ENCODE data around the gene STK33.

STK33 gene
- 0 to 5.5 (median 0.10) reads per million in 17 experiments for total RNA-seq

DNA sequence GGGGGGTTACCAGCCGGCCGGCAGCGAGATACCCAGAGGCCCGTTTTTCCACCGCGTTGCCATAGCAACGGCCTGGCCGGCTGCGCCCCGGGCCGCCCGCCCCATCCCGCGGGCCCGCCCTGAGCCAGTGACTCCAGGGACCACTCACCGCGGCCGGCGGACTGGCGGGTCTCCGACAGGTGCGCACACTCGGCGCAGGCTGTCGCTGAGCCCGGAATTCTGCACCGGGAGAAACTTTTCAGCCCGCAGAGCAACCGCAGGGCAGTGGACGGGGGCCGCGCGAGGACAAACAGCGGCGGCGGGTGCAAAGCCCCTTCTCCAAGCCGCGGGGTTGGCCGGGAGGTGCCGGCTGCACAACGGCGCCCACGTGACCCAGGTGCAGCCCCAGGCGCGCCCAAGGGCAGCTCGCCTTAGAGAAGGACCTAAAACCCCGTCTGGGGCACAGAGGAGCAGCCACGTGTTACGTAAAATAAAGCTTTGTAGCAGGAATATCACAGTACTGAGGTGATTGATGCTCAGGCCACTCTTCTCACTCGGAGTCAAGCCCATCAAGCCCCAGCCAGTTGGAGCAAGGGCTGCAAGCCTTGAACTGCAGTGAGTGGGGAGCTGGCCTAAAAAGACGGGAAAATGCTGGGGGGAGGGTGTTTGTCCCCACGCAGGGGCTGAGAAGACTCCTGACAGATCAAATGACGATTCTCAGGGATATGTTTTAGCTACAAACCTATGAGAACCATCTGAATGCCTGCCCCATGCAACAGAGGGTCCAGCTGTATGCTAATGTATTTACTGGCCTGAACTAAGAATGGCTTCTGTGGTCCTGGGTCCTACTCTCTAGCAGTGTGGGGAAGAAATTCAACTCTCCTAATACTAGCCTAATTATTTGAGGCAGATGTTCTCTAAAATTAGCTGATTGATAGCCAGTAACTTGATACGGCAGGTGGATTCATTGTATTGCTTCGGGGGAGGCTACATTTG, at the start of gene STK33:
Gene STK33, minus strand, starts transcription at position 294 of the 975 bp plus-strand sequence. CDS start 119,323 bp downstream, outside the sequence.
- peak in 1 of 4 experiments; percentile 25 for DNase-seq

DNA sequence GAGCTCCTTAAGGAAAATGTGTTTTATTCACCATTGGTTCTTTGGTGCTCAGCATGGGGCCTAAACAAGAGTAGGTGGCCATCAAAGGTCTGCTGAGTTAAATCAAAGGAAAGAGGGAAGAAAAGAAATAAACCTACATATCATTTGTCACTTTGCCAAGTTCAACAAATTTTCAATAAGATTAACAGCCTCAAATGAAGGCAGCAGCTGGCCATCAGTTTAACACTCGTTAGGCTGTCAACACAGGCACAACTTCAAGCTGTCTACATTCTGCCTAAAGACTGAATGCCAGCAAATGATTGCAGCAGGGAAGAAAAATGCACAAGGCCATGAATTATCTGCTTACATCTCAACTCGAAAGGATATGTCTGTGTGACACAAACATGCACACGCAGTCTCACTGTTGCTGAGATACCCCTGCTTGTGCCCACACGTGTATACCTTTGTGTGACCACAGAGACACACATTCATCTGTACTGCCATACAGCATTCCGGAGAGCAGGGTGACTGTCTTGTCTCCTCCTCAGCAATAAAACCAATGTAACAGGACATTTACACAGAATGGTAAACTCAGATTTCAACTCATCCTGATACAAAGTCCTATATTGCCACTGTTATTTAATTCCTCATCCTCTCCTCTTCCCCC, 48.3 kb upstream of the STK33 start:
- no peak for DNase-seq

DNA sequence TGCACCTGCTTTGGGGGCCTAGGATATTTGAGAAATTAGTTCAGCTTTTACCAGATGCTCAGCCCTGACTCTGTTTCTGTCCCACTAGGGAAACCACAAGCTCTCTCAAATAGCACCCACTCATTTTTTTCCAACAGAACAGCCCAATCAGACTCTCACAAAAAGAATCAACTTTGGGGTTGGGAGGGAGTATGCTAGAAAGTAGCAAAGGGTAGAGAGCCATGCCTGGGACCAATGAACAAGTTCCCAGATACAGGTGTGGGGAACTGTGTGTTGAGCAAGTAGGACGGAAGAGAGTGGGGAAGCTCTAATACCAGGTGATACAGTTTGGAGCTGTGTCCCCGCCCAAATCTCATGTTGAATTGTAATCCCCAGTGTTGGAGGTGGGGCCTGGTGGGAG, 47.3 kb upstream of the STK33 start:
- no peak for DNase-seq

DNA sequence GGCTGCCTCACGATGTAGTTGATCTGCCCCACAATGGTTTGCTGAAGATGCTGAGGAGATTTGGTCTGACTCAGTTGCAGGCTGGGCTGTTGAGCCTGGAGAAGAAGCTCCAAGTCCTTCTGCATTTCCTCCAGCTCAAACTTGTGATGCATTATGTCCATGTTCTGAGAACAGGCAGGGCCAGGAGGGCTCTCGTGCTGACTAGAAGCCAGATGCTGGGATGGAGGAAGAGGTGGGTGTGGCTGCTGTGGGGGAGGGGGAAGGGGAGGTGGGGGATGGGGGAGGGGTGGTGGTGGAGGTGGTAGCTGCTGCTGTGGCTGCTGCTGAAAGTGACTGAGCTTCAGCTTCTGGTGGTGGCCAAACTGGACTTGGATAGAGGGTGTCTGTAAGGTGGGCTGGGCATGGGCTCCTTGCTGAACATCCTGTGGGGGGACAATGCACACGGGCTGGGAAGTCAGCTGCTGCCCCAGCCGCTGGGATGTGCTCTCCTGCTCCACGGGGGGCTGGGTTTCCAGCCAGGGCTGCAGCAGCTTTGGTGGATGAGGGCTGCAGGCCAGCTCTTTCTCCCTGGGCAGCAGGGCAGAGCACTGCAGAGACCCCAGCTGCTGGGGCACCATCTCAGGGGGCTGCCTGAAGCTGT, 46.4 kb upstream of the STK33 start:
- DNase-seq = no peak

DNA sequence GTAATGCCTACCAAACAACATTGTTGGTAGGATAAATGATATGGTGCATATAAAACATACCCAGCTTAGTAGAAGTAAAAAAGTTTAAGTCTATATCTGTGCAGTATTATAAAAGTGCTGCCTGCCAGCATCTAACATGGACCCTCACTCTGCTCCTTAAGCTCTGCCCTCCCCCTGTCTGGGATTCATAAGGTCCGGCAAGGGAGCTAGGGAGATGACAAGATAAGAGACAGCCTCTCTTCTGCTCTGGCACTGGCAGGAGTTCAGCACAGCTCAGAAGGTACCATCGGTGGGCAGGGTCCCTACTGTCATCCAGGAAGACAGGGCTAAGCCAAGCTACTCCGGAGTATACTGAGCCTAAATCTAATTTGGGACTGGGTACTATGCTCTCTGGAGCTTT, 45.6 kb upstream of the STK33 start:
- DNase-seq = no peak

DNA sequence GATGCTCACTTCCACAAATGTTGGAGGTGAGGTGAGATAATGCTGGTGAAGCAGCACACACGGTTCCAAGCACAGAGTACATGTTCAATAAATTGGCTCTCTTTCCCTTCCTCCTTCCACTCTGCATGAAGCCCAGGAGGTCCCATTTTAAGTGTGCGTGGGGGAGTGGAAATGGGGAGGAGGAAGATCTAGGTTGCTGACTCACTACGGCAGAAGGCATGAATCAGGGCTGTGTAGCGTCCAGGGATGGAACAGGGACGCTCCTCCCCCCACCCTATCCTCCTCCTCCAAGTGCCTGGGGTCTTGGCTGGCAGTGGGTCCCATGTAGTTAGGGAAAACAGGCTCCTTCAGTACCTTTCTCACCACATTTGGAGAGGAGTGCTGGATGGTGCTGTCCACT, 44.3 kb upstream of the STK33 start:
- no peak for DNase-seq

DNA sequence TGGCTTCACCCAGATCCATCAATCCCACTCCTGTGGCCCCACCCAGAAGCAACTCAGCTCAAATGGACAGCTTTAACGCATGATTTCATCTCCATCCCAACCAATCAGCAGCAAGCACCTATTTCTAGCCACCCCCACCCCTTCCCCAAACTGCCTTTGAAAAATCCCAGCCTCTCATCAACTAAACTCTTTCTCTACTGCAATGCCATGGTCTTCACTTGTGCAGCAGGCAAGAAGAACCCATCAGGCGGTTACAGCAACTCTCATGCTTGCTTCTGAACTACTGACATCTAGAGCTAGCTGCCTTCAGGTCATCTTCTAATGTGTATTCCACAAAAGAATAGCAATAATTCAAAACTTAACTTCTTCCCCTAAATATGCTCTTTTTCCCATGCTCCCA, 42.1 kb upstream of the STK33 start:
- no peak for DNase-seq

DNA sequence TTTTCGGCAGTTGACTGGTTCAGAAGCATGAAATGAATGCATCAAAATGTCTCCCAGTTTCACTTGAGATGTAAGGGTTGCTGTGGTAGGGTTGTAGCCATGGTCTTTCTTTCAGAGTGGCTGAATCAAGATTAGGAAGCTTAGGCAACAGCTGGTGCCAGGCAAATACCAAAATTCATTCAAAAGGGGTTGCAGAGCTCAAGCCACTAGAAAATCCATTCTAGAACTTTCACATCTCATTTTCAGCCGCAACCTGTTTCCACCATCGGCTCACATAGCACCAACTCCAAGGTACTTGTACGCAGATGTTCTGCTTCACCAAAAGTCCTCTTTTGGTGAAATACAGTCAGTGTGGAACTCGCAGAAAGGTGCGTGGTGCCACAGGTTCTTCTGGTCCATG, 40.5 kb upstream of the STK33 start:
- no peak for DNase-seq

DNA sequence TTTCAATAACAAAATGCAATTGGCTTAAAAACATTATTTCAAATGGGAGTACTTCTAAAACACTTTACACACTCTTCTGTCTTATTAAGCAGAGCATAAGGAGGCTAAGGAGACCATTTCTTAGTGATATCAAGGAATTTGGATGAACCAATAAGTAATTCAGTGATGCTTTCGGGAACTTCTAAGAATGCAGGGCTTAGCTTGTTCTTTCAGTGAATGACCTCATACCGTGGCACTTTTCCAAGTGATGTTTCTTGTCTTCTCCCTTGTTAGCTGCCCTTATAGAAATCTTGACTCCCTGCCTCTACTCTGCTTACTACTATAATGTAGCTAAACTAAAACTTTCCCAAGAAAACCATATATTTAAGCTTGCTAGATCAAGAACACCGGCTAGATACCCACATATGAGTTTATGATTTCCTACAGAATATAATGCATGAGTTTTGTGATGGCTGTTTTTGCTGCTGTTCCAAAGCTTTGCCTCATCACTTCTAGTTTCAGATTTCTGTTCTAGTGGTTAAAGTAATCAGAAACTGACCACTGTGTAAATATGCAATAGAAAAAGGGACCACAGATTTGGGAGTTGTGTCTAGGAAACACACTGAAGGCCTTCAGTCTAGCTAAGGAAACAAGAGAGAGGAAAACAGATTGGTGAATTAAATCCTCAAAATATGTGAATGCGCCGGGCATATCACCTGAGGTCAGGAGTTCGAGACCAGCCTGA, 37.5 kb upstream of the STK33 start:
- no peak for DNase-seq

DNA sequence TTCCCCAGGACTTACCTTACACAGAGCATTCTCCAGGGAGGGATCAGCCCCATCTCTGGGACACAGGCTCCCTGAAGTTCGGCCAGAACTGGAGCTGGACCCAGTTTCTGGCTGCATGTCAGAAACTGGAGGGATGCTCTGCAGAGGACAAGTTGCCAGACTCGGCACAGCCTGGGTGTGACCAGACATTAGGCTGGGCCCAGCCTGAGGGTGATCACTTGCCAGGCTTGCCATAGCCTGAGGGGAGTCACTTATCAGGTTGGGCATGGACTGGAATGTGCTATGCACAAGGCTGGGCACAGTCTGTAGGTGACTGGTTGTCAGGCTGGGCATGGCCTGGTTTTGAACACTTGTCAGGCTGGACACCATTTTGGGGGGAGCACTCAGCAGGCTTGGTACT, 30.7 kb upstream of the STK33 start:
- no peak for DNase-seq

DNA sequence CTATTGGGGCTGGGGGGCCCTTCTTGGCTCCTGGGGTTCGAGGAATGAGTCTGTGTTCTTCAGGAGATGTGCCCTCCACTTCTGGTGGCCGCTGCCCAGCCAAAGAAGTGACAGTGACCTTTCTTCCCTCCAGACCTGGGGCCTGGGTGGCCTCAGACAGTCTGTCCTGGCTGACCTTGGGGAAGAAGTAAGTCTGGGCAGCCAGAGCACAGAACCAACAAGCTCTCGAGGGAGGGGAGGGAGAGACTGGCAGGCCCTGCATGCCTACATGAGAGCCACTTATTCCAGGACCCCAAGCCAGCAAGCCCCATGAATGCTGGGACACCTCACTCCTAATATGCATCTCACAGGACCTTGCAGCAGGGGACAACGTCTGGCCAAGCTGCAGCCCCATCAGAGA, 27.1 kb upstream of the STK33 start:
- no peak for DNase-seq

DNA sequence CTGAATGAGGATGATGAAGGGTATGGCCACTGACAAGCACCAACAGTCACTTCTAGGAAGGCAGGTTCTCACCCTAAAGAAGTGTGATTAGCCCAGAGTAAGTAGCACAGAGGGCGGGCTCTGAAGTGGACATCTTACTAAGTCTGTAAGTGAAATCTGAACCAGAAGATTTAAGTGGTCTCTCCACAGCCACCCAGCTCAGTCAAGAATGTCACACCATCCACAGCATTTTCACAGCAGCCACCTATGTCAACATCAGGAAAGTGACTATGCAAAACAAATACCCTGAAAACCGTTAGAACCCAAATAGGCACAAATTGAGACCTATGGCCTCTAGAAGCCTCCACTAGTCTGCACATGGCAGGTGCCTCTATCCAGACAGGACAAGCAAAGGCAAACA, 23.0 kb upstream of the STK33 start:
- no peak for DNase-seq

DNA sequence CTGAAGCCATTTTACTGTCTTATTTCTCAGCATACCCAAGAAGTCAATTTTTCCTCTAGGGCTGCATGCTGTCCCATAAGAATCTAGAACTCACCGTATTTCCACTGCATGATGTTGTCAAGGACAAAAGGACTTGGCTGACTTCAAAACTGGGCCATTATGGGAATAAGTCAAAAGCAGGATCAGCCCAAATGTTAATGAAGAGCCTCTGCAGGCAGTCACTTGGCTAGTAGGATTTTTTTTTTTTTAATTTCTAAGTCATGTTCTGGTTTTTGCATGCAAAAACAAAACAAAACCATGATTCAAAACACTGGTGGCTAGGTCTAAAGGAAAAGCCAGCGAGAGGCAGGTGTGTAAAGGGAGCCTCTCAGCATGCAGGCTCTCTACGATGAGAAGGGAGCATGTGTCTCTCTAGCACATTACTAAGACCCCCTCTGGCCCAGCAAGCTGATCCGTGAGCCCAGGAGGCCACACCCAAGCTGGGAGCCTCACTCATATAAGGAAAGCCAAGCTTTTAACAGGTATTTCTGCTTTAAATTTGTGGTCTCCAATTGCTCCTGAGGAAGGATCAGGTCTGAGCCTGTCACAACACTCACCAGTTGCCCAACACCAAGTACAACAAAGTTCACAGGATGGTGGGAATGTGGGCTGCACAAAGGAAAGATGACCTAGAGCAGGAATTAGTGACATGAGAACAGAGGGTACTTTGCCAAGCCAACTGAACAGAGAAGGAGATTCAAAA, 21.4 kb upstream of the STK33 start:
- DNase-seq = no peak

DNA sequence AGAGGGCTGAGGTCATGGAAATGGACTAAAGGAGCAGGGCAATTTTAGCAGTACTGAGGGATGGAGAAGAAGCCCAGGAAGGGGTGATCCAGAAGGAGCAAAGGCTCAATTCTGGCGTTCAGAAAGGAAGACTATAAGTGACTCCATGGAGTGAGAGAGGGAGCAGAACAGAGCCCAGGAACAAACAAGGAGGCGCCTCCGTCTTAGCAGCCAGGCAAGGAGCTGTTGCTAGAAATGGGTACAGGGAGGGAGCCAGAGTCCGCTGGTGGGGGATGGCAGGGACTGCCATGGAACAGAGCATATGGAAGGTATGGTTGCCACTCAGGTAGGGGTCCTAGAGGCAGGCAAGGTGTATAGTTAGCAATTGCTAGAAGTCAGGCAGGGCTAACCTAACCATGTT, 20.5 kb upstream of the STK33 start:
- no peak for DNase-seq

DNA sequence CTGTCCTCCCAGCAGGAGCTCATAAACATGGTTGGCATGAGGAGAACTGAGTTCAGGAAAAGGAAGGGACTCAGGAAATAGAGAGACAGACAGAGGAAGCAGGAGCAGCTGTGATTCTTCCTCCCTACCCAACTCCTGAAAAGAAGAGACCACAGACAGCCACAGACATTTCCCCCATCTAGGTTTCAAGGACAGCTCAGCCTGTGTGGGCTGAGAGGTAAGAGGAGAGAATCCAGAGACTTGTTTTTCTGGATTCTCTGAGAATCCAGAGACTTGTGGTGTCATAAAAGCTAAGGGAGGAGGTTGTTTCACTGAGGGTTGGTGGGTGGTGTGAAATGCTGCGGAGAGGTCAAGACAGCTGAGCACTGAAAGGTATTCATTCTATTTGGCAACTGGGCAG, 19.0 kb upstream of the STK33 start:
- no peak for DNase-seq

DNA sequence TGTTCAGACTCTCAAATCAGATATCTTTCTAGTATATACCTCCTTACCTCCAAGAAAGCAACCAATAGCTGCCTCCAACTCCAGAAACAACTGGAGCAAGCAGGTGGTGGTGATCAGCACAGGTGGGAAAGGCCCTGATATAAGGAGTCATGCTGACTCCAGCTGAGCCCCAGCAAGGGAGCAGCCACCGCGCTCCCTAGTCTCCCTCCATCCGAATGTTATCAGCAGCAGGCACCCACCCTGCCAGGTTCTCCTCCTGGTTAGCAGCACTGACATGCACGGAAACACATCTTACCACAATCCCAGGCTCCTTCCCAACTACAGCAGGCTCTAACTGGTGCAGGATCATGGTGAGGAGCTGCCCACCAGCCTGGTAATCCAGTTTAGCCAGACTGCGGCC, 18.5 kb upstream of the STK33 start:
- no peak for DNase-seq

DNA sequence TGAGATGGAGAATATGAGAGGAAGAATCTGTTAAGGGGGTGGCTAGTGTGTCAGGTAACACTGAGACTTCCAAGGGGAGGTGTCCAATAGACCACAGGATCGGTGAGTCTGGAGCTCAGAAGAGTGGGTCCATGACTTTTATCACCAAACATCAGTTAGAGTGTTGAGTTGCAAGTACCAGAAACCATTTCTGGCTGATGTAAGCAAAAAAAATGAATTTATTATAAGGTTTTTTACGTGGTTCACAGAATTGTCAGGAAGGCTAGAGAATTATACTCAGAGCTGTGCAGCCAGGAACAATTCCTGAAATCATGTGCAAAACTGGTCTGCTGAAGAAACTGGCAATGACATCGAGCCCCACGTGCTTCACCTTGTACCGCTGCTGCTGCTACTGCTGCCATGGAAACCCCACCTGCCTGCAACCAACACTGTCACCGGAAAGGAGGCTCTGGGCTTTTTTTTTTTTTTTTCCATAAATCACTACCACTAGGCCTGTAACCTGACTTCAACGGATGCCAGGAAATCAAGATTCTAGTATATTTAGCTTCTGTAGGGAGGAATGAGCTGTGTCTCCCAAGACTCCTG, 16.6 kb upstream of the STK33 start:
- DNase-seq = peak in 3 of 4 experiments; percentile 15 to 38 (median 19)

DNA sequence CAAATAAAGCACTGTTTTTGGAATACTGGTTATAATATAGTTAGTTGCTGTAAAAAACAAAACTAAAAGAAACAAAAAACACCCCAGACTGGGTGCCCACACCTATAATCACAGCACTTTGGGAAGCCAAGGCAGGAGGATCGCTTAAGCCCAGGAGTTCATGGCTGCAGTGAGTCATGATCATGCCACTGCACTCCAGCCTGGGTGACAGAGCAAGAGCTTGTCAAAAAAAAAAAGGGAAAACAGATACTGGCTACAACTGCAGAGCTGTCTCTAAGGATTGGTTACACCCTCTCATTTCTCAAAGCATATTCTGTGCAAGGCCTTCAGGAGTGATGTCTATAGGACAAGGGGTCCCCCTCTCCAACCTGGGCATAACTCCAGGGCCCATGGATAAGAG, 14.6 kb upstream of the STK33 start:
- DNase-seq = peak; percentile 16 to 61 (median 52)

DNA sequence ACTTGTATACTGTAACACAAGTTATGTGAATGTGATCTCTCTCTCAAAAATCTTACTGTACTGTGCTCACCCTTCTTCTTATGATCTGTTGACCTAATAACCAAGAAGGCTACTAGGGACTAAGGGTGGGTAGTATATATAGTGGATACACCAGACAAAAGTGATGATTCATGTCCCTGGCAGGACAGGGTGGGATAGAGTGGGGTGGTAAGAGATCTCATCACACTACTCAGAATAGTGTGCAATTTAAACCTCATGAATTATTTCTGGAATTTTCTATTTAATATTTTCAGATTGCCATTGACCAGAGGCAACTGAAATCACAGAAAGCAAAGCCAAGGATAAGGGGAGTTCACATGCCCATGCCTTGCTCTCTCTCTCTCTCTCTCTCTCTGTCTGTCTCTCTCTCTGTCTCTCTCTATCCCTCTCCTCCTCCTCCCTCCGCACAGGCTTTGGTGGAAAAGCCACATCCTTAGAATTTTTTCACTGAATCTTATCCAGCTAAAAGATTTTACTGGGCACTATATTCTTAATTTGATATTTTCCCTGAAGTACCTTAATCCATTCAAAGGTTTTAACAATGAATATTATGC, 12.0 kb upstream of the STK33 start:
- no peak for DNase-seq

DNA sequence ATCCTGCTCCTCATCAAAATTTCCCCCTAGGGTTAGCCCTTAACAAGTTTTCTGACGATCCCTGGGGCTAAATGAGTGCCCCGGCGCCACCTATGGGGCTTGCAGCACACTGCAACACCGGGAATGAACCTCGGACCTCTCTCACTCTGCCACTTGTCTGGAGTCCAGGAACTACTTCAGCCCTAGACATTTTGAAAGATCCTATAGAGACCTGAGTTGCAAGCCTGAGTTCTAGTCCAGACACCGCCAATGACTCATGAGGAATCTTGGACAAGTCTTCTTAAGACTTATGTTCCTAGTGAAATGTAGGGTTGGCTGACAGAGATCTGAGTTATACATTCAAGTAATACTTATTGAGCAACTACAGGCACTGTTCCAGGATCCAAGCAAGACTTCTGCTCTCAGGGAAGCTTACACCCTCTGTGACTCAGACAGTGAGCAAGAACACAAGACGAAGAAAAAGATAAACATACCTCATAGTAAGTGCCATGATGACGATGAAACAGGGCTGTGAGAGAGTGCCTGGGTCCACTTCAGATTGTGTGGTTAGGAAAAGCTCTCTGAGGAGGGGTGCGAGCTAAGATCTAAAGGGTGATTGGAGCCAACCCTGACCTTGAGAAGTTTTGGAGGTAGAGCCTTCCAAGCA, 10.2 kb upstream of the STK33 start:
- peak; percentile 78 to 93 (median 80) for DNase-seq

DNA sequence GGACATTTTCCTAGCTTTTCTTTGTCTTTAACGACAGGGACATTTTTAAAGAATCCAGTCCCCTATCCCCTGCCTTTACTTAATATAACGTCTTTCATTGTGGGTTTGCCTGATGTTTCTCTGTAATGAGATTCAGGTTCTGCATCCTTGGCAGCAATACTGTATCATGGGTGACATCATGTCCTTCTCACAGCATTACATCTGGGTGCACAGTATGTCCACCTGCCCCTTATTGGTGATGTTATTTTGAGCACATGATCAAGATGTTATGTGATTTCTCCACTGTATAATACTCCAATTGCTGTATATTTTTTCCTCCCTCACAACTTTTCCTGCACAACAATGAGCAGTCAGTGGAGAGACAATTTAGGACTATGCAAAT, 9.7 kb upstream of the STK33 start:
- no peak for DNase-seq

Data from suppressor macrophage (primary cell).